A549 (cell line): ENCODE results near the gene WDR45. TPM values are rescaled to one million over a fixed set of nuclear protein-coding genes. Genes with fewer than 3 reads are reported as not detected.

ENCODE experiments used
- ATAC-seq, 2 experiments: fragments of 200-7000 bp in 1 of 2; fragments of >200 bp in 1 of 2; cut with Nextera tagmentation in 1 of 2; cut with Tn5 transposase in 1 of 2; 3 replicates each; pipeline versions ENCODE4 v1.8.0 to v1.9.1; 2018 to 2020; ENCODE audit warnings: mild to moderate bottlenecking in 1 of 2, moderate library complexity in 1 of 2
- CTCF ChIA-PET: fragments of 300-600 bp; sonication (Branson Sonifier 250); formaldehyde crosslinking; extraction: SDS; loops from one replicate; lab custom pipeline; 2021; ENCODE audit warnings: antibody characterized with exemption, inconsistent platforms; lab: Yijun Ruan, JAX
- POLR2A ChIA-PET: fragments of 350-600 bp; formaldehyde crosslinking; extraction: SDS; loops from one replicate; lab custom pipeline; 2021; ENCODE audit warnings: antibody characterized with exemption, inconsistent platforms; lab: Yijun Ruan, JAX
- DNase-seq, 2 experiments: peaks; one replicate each; pipeline versions ENCODE4 v3.0.0 to v3.0.0-alpha.2; 2011 to 2016; ENCODE audit warnings: low read depth in 1 of 2, low spot score in 1 of 2
- FAIRE-seq: peaks from 2 replicates; lab custom pipeline; 2011; peaks lifted over from hg19 to GRCh38; lab: Jason Lieb, UNC
- H3K27ac ChIP-seq, 2 experiments: fragments of >200 bp; sonication (Bioruptor Twin); formaldehyde crosslinking; 3 replicates each; pipeline ENCODE4 v1.5.1; 2016 to 2017
- H3K4me1 ChIP-seq: fragments of >200 bp; sonication (Bioruptor Twin); formaldehyde crosslinking; 3 replicates; pipeline ENCODE4 v1.6.1; 2016
- H3K4me2 ChIP-seq: fragments of >200 bp; sonication (Bioruptor Twin); formaldehyde crosslinking; 3 replicates; pipeline ENCODE4 v1.6.1; 2016
- H3K4me3 ChIP-seq: fragments of >200 bp; sonication (Bioruptor Twin); formaldehyde crosslinking; 3 replicates; pipeline ENCODE4 v1.5.1; 2016
- H3K9me3 ChIP-seq: fragments of >200 bp; sonication (Bioruptor Twin); formaldehyde crosslinking; 3 replicates; pipeline ENCODE4 v1.6.1; 2016
- ATOH8 ChIP-seq: fragments of 250-450 bp; sonication (Bioruptor Pico); IDR thresholded peaks from 2 replicates; pipeline ENCODE4 v1.5.0; 2020; ENCODE audit warnings: low read depth, mild to moderate bottlenecking, moderate library complexity
- BHLHE40 ChIP-seq: IDR thresholded peaks from 2 replicates; pipeline ENCODE4 v1.6.1; 2012; ENCODE audit warnings: low read depth, low read length, inconsistent platforms
- CBX2 ChIP-seq: fragments of 200-600 bp; sonication (generic); IDR thresholded peaks from 2 replicates; pipeline ENCODE4 v1.6.1; 2016; ENCODE audit warnings: low read depth, mild to moderate bottlenecking, borderline replicate concordance
- CHD4 ChIP-seq: fragments of 200-600 bp; sonication (generic); IDR thresholded peaks from 2 replicates; pipeline ENCODE4 v1.6.1; 2016; ENCODE audit warnings: antibody characterized with exemption, mild to moderate bottlenecking, borderline replicate concordance
- ELK1 ChIP-seq: fragments of 150-350 bp; IDR thresholded peaks from 2 replicates; pipeline ENCODE4 v1.6.1; 2014; ENCODE audit warnings: low read depth, mild to moderate bottlenecking, low read length
- FOSB ChIP-seq: fragments of 250-450 bp; sonication (Bioruptor Pico); IDR thresholded peaks from 2 replicates; pipeline ENCODE4 v1.5.0; 2020; ENCODE audit warnings: mild to moderate bottlenecking, moderate library complexity
- FOSL2 ChIP-seq, 2 experiments: fragments of 450-650 bp in 1 of 2; fragments of >200 bp in 1 of 2; sonication (Bioruptor Twin) in 1 of 2; formaldehyde crosslinking; IDR thresholded peaks; 2 replicates each; pipeline versions ENCODE4 v1.5.0 to v1.6.1; 2016 to 2020; ENCODE audit warnings: mild to moderate bottlenecking in 1 of 2, moderate library complexity in 1 of 2
- FOXS1 ChIP-seq: fragments of 250-450 bp; sonication (Bioruptor Pico); IDR thresholded peaks from 2 replicates; pipeline ENCODE4 v1.5.0; 2020; ENCODE audit warnings: mild to moderate bottlenecking, moderate library complexity
- GATA3 ChIP-seq: IDR thresholded peaks from 2 replicates; pipeline ENCODE4 v1.6.1; 2012; ENCODE audit warnings: borderline replicate concordance
- HDAC2 ChIP-seq: fragments of 200-600 bp; sonication (generic); IDR thresholded peaks from 2 replicates; pipeline ENCODE4 v1.6.1; 2016
- HEYL ChIP-seq: fragments of 250-450 bp; sonication (Bioruptor Pico); IDR thresholded peaks from 2 replicates; pipeline ENCODE4 v1.8.0; 2021; ENCODE audit warnings: mild to moderate bottlenecking, moderate library complexity
- HOXB13 ChIP-seq: fragments of 250-450 bp; sonication (Bioruptor Pico); IDR thresholded peaks from 2 replicates; pipeline ENCODE4 v1.5.0; 2020; ENCODE audit warnings: low read depth, mild to moderate bottlenecking, moderate library complexity
- JUN ChIP-seq, 2 experiments: fragments of >200 bp; sonication (Bioruptor Twin); formaldehyde crosslinking; IDR thresholded peaks; 2 replicates in 1 of 2; 3 replicates in 1 of 2; pipeline ENCODE4 v1.6.1; 2016 to 2017
- JUNB ChIP-seq: fragments of >200 bp; sonication (Bioruptor Twin); formaldehyde crosslinking; IDR thresholded peaks from 2 replicates; pipeline ENCODE4 v1.6.1; 2016
- KDM1A ChIP-seq: fragments of 200-600 bp; sonication (generic); IDR thresholded peaks from 2 replicates; pipeline ENCODE4 v1.6.1; 2016; ENCODE audit warnings: low read depth, mild to moderate bottlenecking
- KDM5A ChIP-seq: fragments of 200-600 bp; sonication (generic); IDR thresholded peaks from 2 replicates; pipeline ENCODE4 v1.6.1; 2016; ENCODE audit warnings: antibody characterized with exemption, mild to moderate bottlenecking
- MAX ChIP-seq: IDR thresholded peaks from 2 replicates; pipeline ENCODE4 v1.6.1; 2012
- REST ChIP-seq: fragments of 200-600 bp; sonication (generic); IDR thresholded peaks from 2 replicates; pipeline ENCODE4 v1.6.1; 2016; ENCODE audit warnings: antibody characterized with exemption, mild to moderate bottlenecking, moderate library complexity
- RNF2 ChIP-seq: fragments of 200-600 bp; sonication (generic); IDR thresholded peaks from 2 replicates; pipeline ENCODE4 v1.6.1; 2016; ENCODE audit warnings: low read depth, mild to moderate bottlenecking, antibody characterized with exemption, moderate library complexity, borderline replicate concordance
- SREBF2 ChIP-seq: fragments of 450-650 bp; IDR thresholded peaks from 2 replicates; pipeline ENCODE4 v1.6.1; 2014; ENCODE audit warnings: mild to moderate bottlenecking, moderate library complexity
- TFCP2L1 ChIP-seq: fragments of 250-450 bp; sonication (Bioruptor Pico); IDR thresholded peaks from 2 replicates; pipeline ENCODE4 v1.5.0; 2021; ENCODE audit warnings: mild to moderate bottlenecking
- WGBS: methylation state at CpG from one replicate; pipeline ENCODE4 v1.1.6; 2017; ENCODE audit errors: missing lambda C conversion rate; 5-methylcytosine and 5-hydroxymethylcytosine counted together
- polyA plus RNA-seq, 4 experiments: library from polyadenylated mRNA; depleted of rRNA in 3 of 4; stranded (reverse); fragments of >200 nt; fragmentation: RNase III in 1 of 4; extraction: RNeasy Plus Mini Kit Qiagen cat#74134 plus additional on column Dnase treatment in 1 of 4; gene quantifications; 2 replicates in 3 of 4; 3 replicates in 1 of 4; pipeline ENCODE4 v1.2.3, GENCODE V29; 2011 to 2017

The WDR45 gene
- polyA plus RNA-seq, 2 of the 4 experiments (the other 2 are of a cell fraction), result 37.7 to 55.5 TPM

- TF ChIP-seq KDM1A (no peak), GATA3 (no peak), FOSL2 (IDR thresholded peaks at IDR 0.05) (no peak), FOSL2 (CRISPR knock-in tag; IDR thresholded peaks at IDR 0.05) (no peak), JUN (IDR thresholded peaks at IDR 0.05) (no peak), JUNB (no peak)
- TF ChIP-seq, all 56 proteins: peak for 0
These were observed 26.6 kb upstream of the WDR45 start (continued) for GRCh38 chrX:49106296-49106695.

GRCh38 chrX:49103637-49104036, 23.9 kb upstream of the WDR45 start:
- ATAC-seq, result no peak
- H3K4me2 ChIP-seq, result peak overlapping the region; percentile 21; the same call in 1 of the 3 replicates
- no peak for TF ChIP-seq CHD4
- no peak for TF ChIP-seq RNF2
- TF ChIP-seq KDM5A, result no peak
- no peak for TF ChIP-seq CBX2
- TF ChIP-seq ATOH8, result no peak
- no peak for TF ChIP-seq ELK1
- TF ChIP-seq SREBF2, result no peak
- no peak for TF ChIP-seq HEYL (CRISPR knock-in tag)
- ChIA-PET CTCF (interaction anchor here (1.0 kb wide), 1 partner anchor 52 kb away, joined by 3 read pairs; no protein-coding TSS in a partner anchor), POLR2A (interaction anchor here (0.7 kb wide), 1 partner anchor 45 kb away, joined by 4 read pairs; the partner anchor contains the start of gene CCDC120)
- WGBS, result 23% methylated on average over 3 of the region's 3 CpGs
- no peak for FAIRE-seq
- H3K27ac ChIP-seq, result peak overlapping the region in 1 of 2 experiments; percentile 58; a peak in 2 of 6 replicates
- H3K4me3 ChIP-seq, result no peak overlapping the region
- DNase-seq, result peak in 1 of 2 experiments; percentile 40
- H3K9me3 ChIP-seq, result no peaks in the 10 kb centered on the region
- H3K4me1 ChIP-seq, result peaks cover 14% of the 10 kb centered on the region; the same call in 2 of the 3 replicates

- 93% methylated on average over 6 of the region's 9 CpGs for WGBS
- no peak for FAIRE-seq
- ChIA-PET POLR2A (no interaction called here), CTCF (no interaction called here)
- H3K4me2 ChIP-seq, result peak overlapping the region; percentile 87; the same call in 2 of the 3 replicates
- no peak for ATAC-seq
- TF ChIP-seq FOXS1 (CRISPR knock-in tag) (no peak), HOXB13 (CRISPR knock-in tag) (no peak), FOSB (CRISPR knock-in tag) (no peak), KDM5A (no peak), REST (no peak), HDAC2 (no peak), BHLHE40 (no peak), TFCP2L1 (CRISPR knock-in tag) (no peak), MAX (no peak)
- no peak for DNase-seq
- peaks cover 14% of the 10 kb centered on the region; the same call in 2 of the 3 replicates for H3K4me1 ChIP-seq
- H3K27ac ChIP-seq, result peak overlapping the region in 1 of 2 experiments; percentile 97; a peak in 3 of 6 replicates
- no peaks in the 10 kb centered on the region for H3K9me3 ChIP-seq
- no peak overlapping the region for H3K4me3 ChIP-seq
These were observed 22.5 kb upstream of the WDR45 start for GRCh38 chrX:49102190-49102589.
